Measurements from ENCODE around the gene PROC.
"Not testable (repeated sequence)": the region's sequence is repeated elsewhere in the genome, so short reads cannot be mapped to it uniquely, and the experiment has no call there.

The PROC gene

GRCh38 chr2:127397568-127398238, 20.5 kb upstream of the PROC start:
- DNase-seq (ENCODE audit: low spot score) = no peak

DNA sequence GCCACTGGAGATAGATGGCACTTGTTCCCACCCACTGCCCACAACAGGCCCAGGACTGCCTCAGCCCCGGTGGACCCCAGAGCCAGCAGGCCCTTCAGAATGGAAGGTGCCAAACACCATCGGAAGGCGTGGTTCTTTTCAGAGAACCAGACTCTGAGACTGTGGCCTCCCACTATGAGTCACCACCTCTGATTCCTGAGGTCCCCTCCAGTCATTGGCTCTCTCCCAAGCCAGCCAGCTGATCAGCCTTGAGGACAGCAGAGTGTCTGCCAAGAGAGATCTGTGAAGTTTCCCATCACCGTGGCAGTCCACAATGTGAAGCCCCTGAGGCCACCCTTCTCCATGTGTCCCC, 20.0 kb upstream of the PROC start:
- DNase-seq (ENCODE audit: low spot score) = peak; percentile 73

GRCh38 chr2:127400533-127400896, 17.7 kb upstream of the PROC start:
- DNase-seq (ENCODE audit: low spot score) = no peak

GRCh38 chr2:127400897-127401756, 17.1 kb upstream of the PROC start:
- DNase-seq (ENCODE audit: low spot score) = no peak

GRCh38 chr2:127401757-127402695, 16.2 kb upstream of the PROC start:
- DNase-seq (ENCODE audit: low spot score) = no peak

DNA sequence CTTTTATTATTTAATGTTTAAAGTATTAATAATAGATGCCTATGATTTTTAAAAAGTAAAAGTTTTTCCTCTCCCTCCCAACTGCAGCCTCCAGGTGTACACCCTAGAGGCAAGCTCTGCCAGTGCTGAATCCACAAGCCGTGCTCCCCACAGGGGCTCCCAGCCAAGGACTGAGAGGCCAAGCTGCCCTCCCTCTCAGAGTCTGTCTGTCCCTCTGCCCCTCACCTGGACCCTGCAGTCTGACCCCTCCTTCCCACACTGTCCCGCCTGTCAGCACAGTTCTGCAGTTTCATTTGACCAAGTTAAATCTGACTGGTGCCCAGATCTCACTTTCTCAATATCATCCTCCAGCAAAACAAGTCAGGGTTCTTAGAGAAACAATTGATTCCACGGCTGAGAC, 14.8 kb upstream of the PROC start:
- DNase-seq (ENCODE audit: low spot score) = no peak

GRCh38 chr2:127404466-127405254, 13.6 kb upstream of the PROC start:
- peak; percentile 60 for DNase-seq (ENCODE audit: low spot score)

GRCh38 chr2:127405255-127405610, 13.0 kb upstream of the PROC start:
- DNase-seq (ENCODE audit: low spot score) = no peak

DNA sequence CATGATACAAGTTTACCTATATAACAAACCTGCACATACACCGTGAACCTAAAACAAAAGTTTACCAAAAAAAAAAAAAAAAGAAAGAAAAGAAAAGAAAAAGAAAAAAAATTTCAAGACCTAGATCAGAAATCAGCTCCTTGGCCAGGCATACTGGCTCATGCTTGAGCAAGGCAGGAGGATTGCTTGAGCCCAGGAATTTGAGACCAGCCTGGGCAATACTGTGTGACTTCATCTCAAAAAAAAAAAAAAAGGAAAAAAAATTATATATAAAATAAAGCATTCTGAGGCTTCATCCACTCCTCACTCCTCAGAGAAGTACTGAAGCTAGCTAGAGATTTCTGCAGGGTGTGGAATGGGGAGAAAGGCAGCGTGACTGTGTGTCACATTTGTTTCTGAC, 11.8 kb upstream of the PROC start:
- no peak for DNase-seq (ENCODE audit: low spot score)

- no peak for DNase-seq (ENCODE audit: low spot score)
Observed at GRCh38 chr2:127407091-127407490, 11.1 kb upstream of the PROC start.

DNA sequence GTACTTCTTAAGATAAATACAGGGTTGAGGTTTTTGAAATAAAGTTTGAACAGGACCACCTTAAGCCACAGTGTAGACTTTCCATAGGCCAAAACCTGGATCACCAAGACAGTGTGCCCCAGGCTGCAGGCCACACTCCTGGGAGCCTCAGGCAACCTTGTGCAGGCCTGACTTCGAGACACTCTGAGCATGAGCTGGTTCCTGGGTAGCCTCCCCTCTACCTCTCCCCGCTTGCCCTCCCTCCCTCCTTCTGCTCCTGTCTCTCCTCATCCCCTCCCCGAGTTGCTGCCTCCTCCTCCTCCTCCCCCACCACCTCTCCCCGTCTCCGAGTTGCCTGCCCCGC, 10.6 kb upstream of the PROC start:
- DNase-seq (ENCODE audit: low spot score) = no peak

- peak; percentile 92 for DNase-seq (ENCODE audit: low spot score)
Observed at GRCh38 chr2:127408004-127408806, 10.0 kb upstream of the PROC start.

DNA sequence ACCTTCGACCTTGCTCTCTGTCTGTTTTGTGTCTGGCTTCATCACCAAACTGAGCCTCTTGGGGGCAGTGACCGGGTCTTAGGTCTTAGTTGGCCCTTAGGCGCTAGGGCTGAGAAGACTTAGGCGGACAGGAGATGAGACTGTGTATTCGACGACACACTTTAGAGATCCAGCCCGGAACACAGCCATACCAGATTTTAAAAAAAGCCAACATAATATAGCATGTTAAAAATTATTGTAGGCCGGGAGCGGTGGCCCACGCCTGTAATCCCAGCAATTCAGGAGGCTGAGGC, 9.5 kb upstream of the PROC start:
- DNase-seq (ENCODE audit: low spot score) = no peak

DNA sequence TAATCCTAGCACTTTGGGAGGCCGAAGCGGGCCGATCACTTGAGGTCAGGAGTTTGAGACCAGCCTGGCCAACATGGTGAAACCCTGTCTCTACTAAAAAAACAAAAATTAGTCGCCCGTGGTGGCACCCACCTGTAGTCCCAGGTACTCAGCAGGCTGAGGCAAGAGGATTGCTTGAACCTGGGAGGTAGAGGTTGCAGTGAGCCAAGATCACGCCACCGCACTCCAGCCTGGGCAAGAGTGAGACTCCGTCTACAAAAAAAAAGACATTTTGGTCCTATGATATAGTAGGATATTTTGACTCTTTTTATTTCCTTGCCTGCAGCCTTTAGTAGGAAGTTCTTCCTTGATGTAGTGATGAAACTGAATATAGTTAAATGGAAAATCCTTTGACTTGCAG, 8.5 kb upstream of the PROC start:
- DNase-seq (ENCODE audit: low spot score) = not testable (repeated sequence)

DNA sequence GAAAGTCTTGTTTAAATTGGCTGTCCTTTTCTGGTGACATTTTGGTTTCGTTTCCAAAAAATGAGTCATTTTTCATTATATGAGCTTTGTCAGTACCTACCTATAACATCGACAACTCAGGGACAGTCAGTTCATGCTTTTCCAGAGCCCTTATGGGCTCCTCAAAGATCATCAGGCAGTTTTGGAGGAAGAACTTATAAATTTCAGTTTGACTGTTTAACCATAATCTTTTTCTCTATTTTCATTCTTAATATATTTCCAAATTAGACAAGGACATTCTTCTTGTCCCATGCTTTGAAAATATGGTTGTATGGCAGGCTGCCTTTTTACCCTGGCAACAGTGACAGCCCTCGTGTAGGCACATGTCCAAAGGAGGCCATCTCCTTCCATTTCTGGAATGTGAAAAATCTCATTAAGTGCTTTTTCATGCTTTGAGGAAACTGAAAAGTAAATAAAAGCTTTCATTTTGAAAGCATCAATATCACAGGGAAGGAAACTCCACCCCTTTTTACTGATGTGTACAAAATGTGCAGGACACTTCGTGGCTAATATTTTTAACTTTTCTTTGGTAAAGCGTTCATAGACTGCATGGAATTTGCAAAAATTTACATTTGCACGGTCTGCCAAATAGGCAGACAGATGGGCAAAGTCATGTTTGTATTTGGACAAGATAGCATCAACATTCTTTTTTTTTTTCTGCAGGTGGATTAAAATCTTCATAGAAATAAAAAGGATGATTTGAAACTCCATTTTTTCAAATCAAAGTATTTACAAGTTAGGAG, 7.2 kb upstream of the PROC start:
- DNase-seq (ENCODE audit: low spot score) = no peak

DNA sequence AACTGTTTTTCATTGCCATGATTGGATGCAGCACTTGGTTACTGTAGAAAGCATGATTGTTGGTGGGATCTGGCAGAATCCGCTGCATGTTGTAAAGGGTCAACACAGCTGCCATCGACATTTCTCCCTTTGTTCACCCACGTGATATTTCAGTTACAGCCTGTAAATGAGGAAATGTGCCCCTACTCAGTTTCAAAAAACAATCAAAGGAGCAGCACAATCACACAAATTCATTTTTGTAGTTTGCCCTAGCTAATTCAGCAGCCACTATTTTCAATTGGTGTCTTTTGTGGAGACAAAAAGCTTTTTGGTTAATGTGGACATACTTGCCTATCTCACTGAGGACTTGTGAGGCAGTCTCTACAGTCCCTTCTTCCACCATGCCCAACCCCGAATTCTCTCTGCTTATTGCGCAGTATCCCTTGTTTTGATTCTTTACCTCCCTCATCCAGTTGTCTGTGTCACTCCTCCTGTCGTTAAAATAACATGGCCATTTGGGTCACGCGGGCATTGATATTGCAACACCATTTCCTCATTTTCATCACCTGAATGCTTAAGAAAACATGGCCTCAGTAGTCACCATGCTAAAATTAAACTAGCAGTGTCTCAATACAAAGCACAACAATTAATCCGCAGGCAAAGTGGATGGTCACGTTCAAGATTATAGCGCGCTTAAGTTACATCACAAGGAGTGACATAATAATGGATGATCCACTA, 6.4 kb upstream of the PROC start:
- peak; percentile 45 for DNase-seq (ENCODE audit: low spot score)

DNA sequence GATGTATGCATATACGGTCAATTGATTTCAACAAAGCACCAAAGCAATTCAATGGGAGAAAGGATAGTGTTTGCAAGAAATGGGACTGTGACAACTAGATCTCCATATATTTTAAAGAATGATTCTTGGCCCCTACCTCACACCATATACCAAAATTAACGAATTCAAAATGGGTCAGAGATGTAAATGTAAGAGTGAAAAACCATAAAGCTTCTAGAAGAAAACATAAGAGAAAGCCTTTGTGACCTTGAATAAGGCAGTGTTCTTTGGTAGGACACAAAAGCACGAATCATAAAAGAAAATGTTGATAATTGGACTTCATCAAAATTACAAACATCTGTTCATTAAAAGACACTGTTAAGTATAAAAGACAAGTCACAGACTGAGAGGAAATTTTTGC, 5.0 kb upstream of the PROC start:
- DNase-seq (ENCODE audit: low spot score) = no peak

- no peak for DNase-seq (ENCODE audit: low spot score)
Observed at GRCh38 chr2:127413782-127414637, 4.2 kb upstream of the PROC start.

All from Ammon's horn (tissue), 1 donor.